ENCODE results near the gene MAML3.

The MAML3 gene

GRCh38 chr4:139790291-139790690 lies 363.7 kb downstream of the MAML3 start:
- no peak for TF ChIP-seq CTCF (IDR thresholded peaks at IDR 0.05)

GRCh38 chr4:139789096-139789654 lies 364.8 kb downstream of the MAML3 start:
- TF ChIP-seq CTCF (IDR thresholded peaks at IDR 0.05), result no peak

GRCh38 chr4:139786494-139787354 lies 367.3 kb downstream of the MAML3 start:
- no peak for TF ChIP-seq CTCF (IDR thresholded peaks at IDR 0.05)

- no peak for TF ChIP-seq CTCF (IDR thresholded peaks at IDR 0.05)
Observed at GRCh38 chr4:139785356-139785755, 368.6 kb downstream of the MAML3 start.

- no peak for TF ChIP-seq CTCF (IDR thresholded peaks at IDR 0.05)
Observed at GRCh38 chr4:139783741-139784484, 370.1 kb downstream of the MAML3 start.

- no peak for TF ChIP-seq CTCF (IDR thresholded peaks at IDR 0.05)
Observed at GRCh38 chr4:139782926-139783522, 371.0 kb downstream of the MAML3 start.

- TF ChIP-seq CTCF (IDR thresholded peaks at IDR 0.05), result no peak
Observed at GRCh38 chr4:139781066-139781465, 372.9 kb downstream of the MAML3 start.

Measured in LNCAP (cell line).